ENCODE data around the gene REV1.

REV1 gene

DNA sequence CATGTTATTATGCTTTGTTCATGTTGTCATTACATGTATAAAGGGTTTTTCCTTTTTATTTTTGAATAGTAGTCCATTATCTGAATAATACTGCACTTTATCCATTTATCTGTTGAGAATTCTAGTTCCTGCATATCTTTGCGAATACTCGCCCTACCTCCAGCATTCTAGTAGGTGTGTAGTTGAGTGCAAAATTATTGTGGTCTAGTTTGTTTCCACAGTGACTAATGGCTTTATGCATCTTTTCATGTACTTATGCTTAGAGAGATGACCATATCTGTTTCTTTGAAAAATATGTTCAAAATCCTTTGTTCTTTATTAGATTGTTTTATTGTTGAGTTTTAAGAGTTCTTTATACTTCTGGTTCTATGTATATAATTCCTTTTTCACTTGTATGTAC is 103.8 kb downstream of the REV1 start:
- no peak overlapping the region for H3K4me3 ChIP-seq (replicated peaks; ENCODE audit: low read depth, low read length)
- no peak for DNase-seq (ENCODE audit: extremely low read depth, low read depth)
- TF ChIP-seq, protein P1, sequence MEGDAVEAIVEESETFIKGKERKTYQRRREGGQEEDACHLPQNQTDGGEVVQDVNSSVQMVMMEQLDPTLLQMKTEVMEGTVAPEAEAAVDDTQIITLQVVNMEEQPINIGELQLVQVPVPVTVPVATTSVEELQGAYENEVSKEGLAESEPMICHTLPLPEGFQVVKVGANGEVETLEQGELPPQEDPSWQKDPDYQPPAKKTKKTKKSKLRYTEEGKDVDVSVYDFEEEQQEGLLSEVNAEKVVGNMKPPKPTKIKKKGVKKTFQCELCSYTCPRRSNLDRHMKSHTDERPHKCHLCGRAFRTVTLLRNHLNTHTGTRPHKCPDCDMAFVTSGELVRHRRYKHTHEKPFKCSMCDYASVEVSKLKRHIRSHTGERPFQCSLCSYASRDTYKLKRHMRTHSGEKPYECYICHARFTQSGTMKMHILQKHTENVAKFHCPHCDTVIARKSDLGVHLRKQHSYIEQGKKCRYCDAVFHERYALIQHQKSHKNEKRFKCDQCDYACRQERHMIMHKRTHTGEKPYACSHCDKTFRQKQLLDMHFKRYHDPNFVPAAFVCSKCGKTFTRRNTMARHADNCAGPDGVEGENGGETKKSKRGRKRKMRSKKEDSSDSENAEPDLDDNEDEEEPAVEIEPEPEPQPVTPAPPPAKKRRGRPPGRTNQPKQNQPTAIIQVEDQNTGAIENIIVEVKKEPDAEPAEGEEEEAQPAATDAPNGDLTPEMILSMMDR (IDR thresholded peaks at IDR 0.05; ENCODE audit: low read depth, low read length, missing control alignments): no peak

DNA sequence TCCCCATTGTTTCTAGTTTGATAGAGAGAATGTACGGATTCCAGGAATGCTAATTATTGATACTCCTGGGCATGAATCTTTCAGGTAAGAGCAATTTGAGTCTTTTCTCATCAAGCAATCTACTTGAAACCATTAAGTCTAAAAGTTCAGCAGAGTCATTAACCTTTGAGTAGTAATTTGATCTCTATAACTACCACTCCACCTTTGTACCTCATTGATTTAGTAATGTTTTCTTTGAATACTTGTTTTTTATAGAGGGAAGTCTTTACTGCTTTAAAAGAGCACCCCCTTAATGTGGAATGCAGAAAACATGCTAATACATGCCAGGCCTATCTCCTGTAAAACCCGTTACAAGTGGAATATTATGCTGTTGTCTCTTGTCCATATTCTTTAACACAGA is 107.7 kb downstream of the REV1 start:
- no peak overlapping the region for H3K4me3 ChIP-seq (replicated peaks; ENCODE audit: low read depth, low read length)
- DNase-seq (ENCODE audit: extremely low read depth, low read depth): no peak
- TF ChIP-seq, protein P1 (IDR thresholded peaks at IDR 0.05; ENCODE audit: low read depth, low read length, missing control alignments): no peak

GRCh38 chr2:99380376-99381010 is 109.3 kb downstream of the REV1 start:
- no peak for DNase-seq (ENCODE audit: extremely low read depth, low read depth)
- no peak overlapping the region for H3K4me3 ChIP-seq (replicated peaks; ENCODE audit: low read depth, low read length)
- TF ChIP-seq, protein P1 (IDR thresholded peaks at IDR 0.05; ENCODE audit: low read depth, low read length, missing control alignments): no peak

- TF ChIP-seq, protein P1 (IDR thresholded peaks at IDR 0.05; ENCODE audit: low read depth, low read length, missing control alignments): no peak
- H3K4me3 ChIP-seq (replicated peaks; ENCODE audit: low read depth, low read length): no peak overlapping the region
- no peak for DNase-seq (ENCODE audit: extremely low read depth, low read depth)
These were observed 111.9 kb downstream of the REV1 start for GRCh38 chr2:99377879-99378278.

- DNase-seq (ENCODE audit: extremely low read depth, low read depth): no peak
- H3K4me3 ChIP-seq (replicated peaks; ENCODE audit: low read depth, low read length): no peak overlapping the region
- TF ChIP-seq, protein P1 (IDR thresholded peaks at IDR 0.05; ENCODE audit: low read depth, low read length, missing control alignments): no peak
These were observed 113.5 kb downstream of the REV1 start for GRCh38 chr2:99376254-99376864.

GRCh38 chr2:99374747-99375146 is 115.1 kb downstream of the REV1 start:
- DNase-seq (ENCODE audit: extremely low read depth, low read depth): no peak
- H3K4me3 ChIP-seq (replicated peaks; ENCODE audit: low read depth, low read length): no peak overlapping the region
- TF ChIP-seq, protein P1 (IDR thresholded peaks at IDR 0.05; ENCODE audit: low read depth, low read length, missing control alignments): no peak

Data from HFF-Myc (cell line).